ENCODE data around the gene CFAP90. TPM values are rescaled to one million over a fixed set of nuclear protein-coding genes. Genes with fewer than 3 reads are reported as not detected.

CFAP90 gene
- total RNA-seq, 1 experiment from 2014 or later: 5.1 TPM

DNA sequence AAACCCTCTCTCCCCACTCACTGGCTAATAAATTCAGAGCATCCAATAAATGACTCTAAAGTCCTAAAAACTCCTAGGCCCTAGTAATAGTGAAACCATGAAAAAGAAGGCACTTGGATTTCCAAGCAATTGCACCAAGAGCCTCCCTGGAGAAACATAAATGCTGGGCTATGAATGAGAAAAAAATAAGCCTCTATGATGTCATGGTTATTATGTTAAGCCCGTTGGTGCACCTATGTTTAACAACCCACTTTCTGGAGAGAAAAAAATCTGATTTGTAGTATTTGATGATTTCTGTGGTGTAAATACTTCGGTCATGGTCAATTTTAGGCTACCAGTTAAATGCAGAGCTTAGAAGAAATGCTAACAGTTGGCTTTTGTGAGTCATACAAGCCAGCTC, 8.4 kb downstream of the CFAP90 start:
- DNase-seq (ENCODE audit: low read depth): no peak
- in situ Hi-C loops (cut with HindIII; ENCODE audit: low pct_unique_long_range_greater_than_20kb, low sequenced_read_pairs): no loop called here

DNA sequence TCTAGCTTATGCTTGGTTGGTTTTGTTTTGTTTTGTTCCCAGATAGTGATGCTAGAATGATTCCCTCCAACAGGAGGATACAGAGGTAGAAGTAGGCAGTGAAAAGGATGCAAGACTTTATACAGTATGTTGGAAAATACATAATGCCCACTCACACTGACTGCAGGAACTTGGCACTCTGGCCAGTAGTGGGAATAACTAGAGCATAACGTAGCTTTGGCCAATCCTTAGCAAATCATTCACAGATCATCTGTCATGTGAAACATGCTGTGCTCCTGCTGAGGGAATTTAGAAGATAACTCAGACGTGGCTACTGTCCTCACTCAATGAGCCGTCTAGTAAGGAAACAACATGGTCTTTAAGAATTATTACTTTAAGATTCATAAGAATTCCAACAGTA, 13.5 kb downstream of the CFAP90 start:
- in situ Hi-C loops (cut with HindIII; ENCODE audit: low pct_unique_long_range_greater_than_20kb, low sequenced_read_pairs): no loop called here
- peak; percentile 96 for DNase-seq (ENCODE audit: low read depth)

DNA sequence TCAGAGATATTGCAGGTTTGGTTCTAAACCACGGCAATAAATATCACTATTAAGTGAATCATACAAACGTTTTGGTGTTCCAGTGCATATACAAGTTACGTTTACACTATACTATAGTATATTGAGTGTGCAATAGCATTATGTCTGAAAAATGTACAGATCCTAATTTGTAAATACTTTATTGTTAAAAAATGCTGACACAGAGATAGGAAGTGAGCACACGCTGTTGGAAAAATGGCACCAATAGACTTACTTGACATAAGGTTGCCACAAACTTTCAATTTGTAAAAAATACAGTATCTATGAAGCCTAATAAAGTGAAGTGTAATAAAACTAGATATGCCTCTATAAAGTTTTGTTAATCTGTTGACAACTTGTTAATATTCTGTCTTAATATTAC, 16.0 kb downstream of the CFAP90 start:
- in situ Hi-C loops (cut with HindIII; ENCODE audit: low pct_unique_long_range_greater_than_20kb, low sequenced_read_pairs): no loop called here
- no peak for DNase-seq (ENCODE audit: low read depth)

DNA sequence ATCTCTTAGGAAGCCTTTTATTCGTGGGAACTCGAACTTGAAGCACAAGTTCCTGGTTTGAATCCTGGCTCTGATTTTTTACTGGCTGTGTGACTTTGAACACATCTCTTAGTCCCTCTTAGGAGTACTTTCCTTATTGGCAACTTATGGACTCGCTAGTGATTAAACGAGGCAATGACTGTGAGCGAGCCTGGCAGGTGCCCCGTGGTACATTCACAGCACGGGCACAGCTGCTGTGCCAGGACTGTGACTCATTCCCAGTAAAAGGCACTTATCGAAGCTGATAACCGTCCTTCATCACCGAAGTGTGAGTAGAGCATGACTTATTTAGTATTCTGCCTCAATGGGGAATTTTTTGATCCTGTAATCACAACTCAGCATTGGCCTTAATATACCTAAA, 22.7 kb downstream of the CFAP90 start:
- no peak for DNase-seq (ENCODE audit: low read depth)
- in situ Hi-C loops (cut with HindIII; ENCODE audit: low pct_unique_long_range_greater_than_20kb, low sequenced_read_pairs): no loop called here

DNA sequence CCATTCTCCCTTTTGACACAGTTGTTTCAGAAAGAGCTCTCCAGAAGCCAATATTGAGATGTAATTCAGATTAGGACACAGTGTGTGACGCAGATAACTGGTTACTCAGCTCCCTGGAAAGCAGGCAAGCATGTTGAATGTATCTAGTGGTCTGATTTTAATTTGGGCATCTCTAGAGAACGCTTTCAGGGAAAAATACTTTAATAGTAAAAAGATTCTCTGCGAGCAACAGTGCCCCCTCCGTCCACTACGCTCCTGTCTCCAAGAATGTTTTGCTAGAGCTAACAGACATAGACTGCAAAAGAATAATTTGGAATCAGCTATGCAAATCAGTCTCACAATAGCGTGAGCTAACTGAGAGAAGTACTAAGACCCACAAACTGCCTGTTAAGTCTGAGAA, 23.3 kb downstream of the CFAP90 start:
- DNase-seq (ENCODE audit: low read depth): no peak
- in situ Hi-C loops (cut with HindIII; ENCODE audit: low pct_unique_long_range_greater_than_20kb, low sequenced_read_pairs): no loop called here

DNA sequence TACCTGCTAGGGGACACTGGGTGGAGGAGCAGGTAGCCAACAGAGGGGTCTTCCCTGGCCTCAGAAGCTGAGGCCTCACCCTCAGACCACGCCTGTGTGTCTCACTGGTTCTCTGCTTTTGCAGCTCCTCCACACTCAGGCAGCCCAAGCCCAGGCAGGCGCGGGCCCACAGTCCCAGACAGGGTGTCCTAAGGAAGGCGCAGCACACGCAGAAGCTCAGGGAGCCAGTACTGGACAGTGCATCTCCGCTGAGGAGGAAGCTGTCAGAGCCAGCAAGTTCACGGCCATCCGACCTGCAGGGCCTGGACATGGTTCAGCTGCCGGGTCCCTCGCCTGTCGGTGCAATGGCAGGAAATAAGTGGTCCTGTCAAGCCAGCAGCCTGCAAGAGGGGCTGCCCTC, 25.3 kb downstream of the CFAP90 start:
- in situ Hi-C loops (cut with HindIII; ENCODE audit: low pct_unique_long_range_greater_than_20kb, low sequenced_read_pairs): no loop called here
- no peak for DNase-seq (ENCODE audit: low read depth)

DNA sequence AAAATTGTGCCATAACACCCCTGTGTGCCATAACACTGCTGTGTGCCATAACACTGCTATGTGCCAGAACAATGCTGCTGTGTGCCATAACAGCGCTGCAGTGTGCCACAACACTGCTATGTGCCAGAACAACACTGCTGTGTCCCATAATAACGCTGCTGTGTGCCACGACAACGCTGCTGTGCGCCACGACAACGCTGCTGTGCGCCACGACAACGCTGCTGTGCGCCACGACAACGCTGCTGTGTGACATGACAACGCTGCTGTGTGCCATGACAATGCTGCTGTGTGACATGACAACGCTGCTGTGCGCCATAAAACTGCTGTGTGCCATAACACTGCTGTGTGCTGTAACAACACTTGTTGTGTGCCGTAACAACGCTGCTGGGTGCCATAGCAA, 25.9 kb downstream of the CFAP90 start:
- in situ Hi-C loops (cut with HindIII; ENCODE audit: low pct_unique_long_range_greater_than_20kb, low sequenced_read_pairs): no loop called here
- no peak for DNase-seq (ENCODE audit: low read depth)

DNA sequence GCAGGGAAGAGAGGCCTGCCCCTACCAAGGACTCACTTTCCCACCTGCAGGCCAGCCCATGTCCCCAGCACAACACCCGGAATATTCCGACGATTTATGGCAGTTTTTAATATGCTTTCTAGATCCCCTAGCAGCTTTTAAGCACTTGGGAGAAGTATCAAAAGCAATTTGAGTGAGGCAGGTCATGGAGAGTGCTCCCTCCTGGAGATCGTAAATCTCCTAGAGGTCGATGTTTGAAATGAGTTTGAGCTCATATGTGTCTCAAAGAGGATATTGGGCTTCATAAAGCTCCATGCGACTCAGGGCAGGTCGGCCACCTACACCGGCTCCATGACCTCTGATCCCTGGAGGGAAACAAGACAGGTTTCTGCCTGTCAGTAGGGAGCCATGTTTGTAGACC, 27.3 kb downstream of the CFAP90 start:
- in situ Hi-C loops (cut with HindIII; ENCODE audit: low pct_unique_long_range_greater_than_20kb, low sequenced_read_pairs): no loop called here
- no peak for DNase-seq (ENCODE audit: low read depth)

DNA sequence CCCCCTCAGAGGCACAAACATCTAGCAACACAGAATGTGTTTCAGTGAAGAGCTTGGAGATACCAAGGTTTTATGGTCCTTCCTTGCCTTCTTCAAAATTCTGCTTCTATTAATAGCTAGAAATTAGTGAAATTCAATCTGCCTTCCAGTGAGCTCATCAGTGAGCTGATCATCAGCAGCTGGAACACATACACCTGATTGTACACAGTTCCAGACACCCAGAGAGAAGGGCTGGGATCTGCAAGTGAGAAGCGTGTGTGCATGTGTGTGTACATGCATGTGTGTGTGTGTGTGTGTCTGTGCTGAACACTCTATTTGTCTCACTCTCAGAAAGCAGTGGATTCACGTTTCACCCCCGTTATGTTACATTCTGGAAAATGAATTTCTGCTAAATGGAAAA, 28.5 kb downstream of the CFAP90 start:
- no peak for DNase-seq (ENCODE audit: low read depth)
- in situ Hi-C loops (cut with HindIII; ENCODE audit: low pct_unique_long_range_greater_than_20kb, low sequenced_read_pairs): no loop called here

DNA sequence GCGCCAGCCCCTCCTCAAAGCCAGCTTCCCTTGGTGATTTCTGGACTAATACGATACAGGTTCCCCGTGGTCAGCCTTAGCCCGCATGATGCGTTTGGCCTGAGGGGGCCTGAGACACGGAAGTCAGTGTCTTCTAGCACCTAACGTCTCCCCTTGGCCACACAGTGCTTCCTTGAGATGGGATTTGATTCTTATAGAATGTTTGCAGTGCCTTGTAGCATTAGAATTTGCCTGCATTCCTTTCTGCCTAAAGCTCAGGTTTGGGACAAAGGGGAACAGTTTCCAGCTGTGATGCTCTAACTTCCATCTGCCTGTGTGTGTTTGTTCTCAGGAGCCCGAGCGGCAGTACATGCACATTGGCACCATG, 34.4 kb downstream of the CFAP90 start:
- DNase-seq (ENCODE audit: low read depth): no peak
- in situ Hi-C loops (cut with HindIII; ENCODE audit: low pct_unique_long_range_greater_than_20kb, low sequenced_read_pairs): no loop called here

DNA sequence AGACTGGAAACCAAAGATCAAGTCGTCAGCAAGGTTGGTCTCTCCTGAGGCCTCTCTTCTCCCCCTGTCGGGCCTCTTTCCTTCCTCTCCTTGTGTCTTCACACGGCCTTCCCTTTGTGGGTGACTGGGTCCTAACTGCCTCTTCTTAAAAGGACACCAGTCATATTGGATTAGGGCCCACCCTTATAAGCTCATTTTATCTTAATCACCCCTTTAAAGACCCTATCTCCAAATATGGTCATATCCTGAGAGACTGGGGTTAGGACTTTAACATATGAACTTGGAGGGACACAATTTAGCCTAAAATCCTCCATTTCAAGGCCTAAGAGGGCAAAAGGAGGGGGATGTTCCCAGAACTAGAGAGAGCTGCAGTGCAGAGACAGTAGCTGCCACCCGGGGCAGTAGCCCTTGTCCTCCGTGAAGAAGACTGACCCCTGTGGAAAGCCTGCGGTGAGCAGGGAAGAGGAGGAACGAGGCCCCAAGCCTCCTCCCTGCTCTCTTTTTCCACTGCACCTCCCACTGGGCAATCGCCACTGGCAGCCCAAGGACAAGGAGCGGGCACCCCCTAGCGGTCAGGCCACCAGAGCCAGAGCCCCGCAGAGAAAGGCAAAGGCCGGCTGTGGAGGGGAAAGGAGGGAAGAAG, 34.9 kb downstream of the CFAP90 start:
- in situ Hi-C loops (cut with HindIII; ENCODE audit: low pct_unique_long_range_greater_than_20kb, low sequenced_read_pairs): no loop called here
- DNase-seq (ENCODE audit: low read depth): peak; percentile 62

DNA sequence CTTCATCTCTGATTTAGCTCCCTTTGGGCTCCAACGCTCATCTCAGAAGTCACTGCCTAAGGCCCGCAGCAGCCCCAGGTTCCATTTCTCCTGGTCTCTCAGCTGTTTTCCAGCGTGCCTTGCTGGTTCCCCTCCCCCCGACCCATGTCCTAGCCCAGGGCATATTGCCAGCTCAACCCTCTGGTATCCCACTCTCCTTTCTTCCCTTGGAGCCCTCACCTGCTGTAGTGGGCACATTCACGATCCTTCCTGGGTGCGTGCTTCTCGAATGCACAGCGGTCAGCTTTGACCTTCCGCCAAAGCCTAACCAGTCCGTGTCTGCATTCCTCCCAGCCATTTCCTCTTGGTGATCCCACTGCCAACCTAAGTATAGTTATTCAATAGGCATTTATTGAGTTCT, 36.1 kb downstream of the CFAP90 start:
- no peak for DNase-seq (ENCODE audit: low read depth)
- in situ Hi-C loops (cut with HindIII; ENCODE audit: low pct_unique_long_range_greater_than_20kb, low sequenced_read_pairs): no loop called here

DNA sequence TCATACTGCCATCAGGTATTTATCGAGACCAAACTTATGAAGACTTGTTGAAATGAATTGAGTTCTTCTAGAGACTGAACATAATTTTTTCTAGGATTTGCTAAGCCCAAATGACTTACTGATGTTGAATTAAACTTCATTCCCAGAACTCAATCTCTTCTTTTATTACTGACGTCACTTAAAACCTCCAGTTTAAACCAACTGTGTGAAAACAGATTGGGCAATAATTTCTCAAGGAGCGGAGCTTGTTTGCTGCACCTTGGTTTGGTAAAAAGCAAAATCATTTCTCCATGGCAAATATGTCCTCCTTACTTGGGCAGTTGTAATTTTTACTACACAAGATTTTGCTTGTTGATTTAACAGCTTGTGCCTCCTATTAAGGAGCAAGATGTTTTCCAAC, 37.4 kb downstream of the CFAP90 start:
- no peak for DNase-seq (ENCODE audit: low read depth)
- in situ Hi-C loops (cut with HindIII; ENCODE audit: low pct_unique_long_range_greater_than_20kb, low sequenced_read_pairs): no loop called here

DNA sequence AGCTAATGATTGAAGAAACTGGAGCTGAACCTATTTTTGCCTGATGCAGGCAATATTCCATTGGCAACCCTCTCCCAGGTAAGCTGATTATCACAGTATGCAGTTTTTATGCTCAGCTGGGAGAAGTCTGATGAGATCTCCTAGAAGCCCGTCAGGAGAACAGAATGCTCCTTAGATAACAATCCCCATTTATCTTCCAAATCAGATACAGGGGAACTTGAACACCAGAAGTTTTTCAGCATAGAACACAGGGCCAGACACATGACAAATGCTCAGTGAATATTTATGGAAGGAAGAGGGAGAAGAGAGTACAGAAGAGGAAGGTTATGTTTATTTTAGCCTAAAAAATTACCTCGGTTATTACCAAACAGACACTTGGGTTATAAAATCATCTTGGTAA, 37.9 kb downstream of the CFAP90 start:
- no peak for DNase-seq (ENCODE audit: low read depth)
- in situ Hi-C loops (cut with HindIII; ENCODE audit: low pct_unique_long_range_greater_than_20kb, low sequenced_read_pairs): no loop called here

DNA sequence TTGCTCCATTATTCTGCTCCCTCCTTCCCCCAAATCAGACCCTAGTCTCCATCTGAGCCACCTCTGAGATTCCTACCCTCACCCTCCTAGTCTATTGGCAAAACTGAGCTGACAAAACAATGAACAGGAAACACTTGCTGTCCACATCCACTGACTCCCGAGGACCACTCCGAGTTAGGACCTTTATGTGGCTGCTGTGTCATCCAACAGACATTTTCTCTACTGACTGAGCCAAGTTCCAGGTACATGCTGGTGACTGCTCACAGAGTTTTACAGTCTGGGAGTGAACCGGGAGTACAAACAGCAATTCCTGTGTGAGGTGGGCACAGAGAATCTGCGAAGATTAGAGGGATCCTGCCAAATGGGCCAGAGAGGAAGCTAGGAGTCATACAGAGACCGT, 39.2 kb downstream of the CFAP90 start:
- no peak for DNase-seq (ENCODE audit: low read depth)
- in situ Hi-C loops (cut with HindIII; ENCODE audit: low pct_unique_long_range_greater_than_20kb, low sequenced_read_pairs): no loop called here

DNA sequence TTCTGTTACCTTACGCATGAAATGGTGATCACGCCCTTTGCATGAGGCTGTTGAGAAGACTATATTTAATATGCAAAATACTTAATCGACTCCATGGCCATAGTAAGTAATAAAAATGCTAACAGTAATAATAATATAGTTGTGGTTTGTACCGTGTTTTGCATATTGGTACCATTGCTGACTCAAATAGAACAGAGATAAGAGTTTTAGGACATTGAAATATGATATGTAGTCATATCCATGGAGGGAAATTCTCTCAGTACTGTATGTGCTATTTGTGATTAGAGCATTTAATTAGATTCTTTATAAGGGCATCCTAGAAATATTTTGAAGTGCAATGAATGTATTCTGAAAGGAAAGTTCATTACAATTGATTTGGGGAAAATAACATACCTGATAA, 41.9 kb downstream of the CFAP90 start:
- in situ Hi-C loops (cut with HindIII; ENCODE audit: low pct_unique_long_range_greater_than_20kb, low sequenced_read_pairs): no loop called here

DNA sequence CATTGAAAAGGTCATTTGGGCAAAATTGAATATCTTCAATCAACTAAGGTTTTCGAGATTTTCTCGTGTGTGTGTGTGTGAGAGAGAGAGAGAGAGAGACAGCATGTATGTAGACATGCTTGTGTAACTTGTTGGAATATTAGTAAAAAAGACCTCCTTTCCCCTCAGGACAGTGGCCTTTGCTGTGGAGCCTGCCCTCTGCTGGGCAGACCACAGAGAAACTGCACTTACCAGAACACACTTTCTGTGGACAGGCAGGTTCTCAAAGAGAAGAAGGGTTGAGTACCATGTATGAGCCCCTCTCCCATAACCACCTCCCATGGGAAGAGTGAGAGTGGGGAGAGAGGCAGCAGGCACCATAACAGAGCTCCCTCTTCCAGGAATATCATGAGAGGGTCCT, 45.6 kb downstream of the CFAP90 start:
- no peak for DNase-seq (ENCODE audit: low read depth)
- in situ Hi-C loops (cut with HindIII; ENCODE audit: low pct_unique_long_range_greater_than_20kb, low sequenced_read_pairs): no loop called here

More for the DNA sequence above, 41.9 kb downstream of the CFAP90 start:
- no peak for DNase-seq (ENCODE audit: low read depth)

DNA sequence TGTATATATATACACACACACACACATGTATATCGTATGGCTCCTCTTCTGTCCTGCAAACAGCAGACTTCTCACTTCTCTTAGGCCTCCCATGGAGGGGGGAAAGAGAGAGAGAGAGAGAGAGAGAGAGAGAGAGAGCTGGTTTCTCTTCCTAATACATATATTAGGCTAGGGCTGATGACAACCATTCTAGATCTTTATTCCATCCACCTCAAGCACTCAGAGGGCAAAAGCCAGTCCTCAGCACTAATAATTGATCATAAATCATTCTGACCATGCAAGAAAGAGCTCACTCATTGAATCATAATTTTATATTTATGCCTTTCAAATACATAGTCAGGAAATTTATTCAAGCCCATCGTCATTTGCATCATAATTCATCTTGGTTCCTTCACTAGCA, 47.0 kb downstream of the CFAP90 start:
- in situ Hi-C loops (cut with HindIII; ENCODE audit: low pct_unique_long_range_greater_than_20kb, low sequenced_read_pairs): no loop called here
- no peak for DNase-seq (ENCODE audit: low read depth)

DNA sequence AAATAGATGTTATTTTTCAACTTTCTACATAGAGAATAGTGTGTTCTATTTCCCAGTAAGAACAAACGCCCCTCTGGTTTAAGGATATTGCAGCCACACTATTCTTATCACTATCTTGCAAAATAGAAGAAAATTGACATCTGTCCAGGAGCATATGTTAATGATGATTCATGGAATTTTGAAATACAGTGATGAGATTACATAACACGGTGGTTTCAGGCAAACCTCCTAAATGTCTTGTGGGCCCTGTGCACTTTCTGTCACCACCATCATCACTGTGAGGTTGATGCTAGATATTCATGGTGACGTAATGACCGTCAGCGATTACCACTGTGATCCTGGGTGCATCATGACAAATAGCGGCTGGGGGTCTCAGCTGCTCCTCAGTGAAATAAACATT, 48.1 kb downstream of the CFAP90 start:
- in situ Hi-C loops (cut with HindIII; ENCODE audit: low pct_unique_long_range_greater_than_20kb, low sequenced_read_pairs): no loop called here

DNA sequence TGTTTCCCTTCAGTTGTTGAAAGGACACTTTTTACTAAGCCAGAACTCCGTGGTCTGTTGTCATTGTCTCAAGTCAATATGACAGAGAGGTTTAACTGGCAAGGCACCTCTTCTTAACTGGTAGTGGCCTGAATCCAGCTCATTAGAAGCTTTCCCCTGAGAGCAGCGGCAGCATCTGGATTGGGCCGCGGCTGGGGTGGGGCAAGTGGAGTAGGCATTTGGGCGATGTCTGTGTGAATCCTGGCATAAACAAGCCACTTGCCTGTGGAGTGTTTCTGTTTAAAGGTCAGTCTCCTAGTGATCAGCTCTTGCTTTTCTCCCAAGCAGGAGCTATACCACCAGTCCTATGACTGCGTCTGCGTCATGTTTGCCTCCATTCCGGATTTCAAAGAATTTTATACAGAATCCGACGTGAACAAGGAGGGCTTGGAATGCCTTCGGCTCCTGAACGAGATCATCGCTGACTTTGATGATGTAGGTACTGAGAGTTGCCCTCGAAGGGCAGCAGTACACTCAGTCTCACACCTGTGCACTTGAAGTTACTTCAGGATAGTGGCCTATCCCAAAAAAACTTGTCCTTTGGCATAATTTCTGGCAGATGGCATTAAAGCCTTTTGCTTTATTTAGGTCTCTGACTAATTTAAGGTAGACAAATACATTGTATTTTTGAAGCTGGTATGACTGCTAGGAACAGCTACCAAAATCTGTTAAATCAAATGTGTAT, 48.9 kb downstream of the CFAP90 start:
- no peak for DNase-seq (ENCODE audit: low read depth)
- in situ Hi-C loops (cut with HindIII; ENCODE audit: low pct_unique_long_range_greater_than_20kb, low sequenced_read_pairs): no loop called here

More for the DNA sequence above, 48.1 kb downstream of the CFAP90 start:
- no peak for DNase-seq (ENCODE audit: low read depth)

All from Caki2 (cell line).